Heart left ventricle (tissue), 16 donors: Measurements from ENCODE around the gene MRPL40. TPM values are rescaled to one million over a fixed set of nuclear protein-coding genes. Genes with fewer than 3 reads are reported as not detected.

ENCODE experiments used
- ATAC-seq, 4 donors: fragments of 200-7000 bp; cut with Tn5 transposase; one replicate each; pipeline ENCODE4 v1.9.1; 2020 to 2022; ENCODE audit warnings: moderate library complexity in 4 of 4, mild to moderate bottlenecking in 3 of 4, moderate number of reproducible peaks in 1 of 4
- DNase-seq, 5 donors: peaks; one replicate each; pipeline ENCODE4 v3.0.0-alpha.2; 2020
- H3K27ac ChIP-seq, 12 donors: fragments of 200-600 bp; sonication (generic) in 4 of 12; one replicate each; pipeline versions ENCODE4 v1.5.0 to v1.8.0; 2016 to 2022; ENCODE audit warnings: mild to moderate bottlenecking in 2 of 12
- H3K27me3 ChIP-seq, 9 donors: fragments of 200-600 bp; sonication (generic) in 2 of 9; one replicate each; pipeline versions ENCODE4 v1.5.1 to v1.8.0; 2016 to 2022; ENCODE audit warnings: mild to moderate bottlenecking in 3 of 9
- H3K36me3 ChIP-seq, 9 donors: fragments of 200-600 bp; sonication (generic) in 2 of 9; one replicate each; pipeline versions ENCODE4 v1.5.0 to v1.8.0; 2018 to 2022; ENCODE audit warnings: mild to moderate bottlenecking in 2 of 9
- H3K4me1 ChIP-seq, 12 donors: fragments of 200-600 bp; sonication (generic) in 4 of 12; one replicate each; pipeline versions ENCODE4 v1.5.0 to v1.8.0; 2016 to 2022; ENCODE audit warnings: mild to moderate bottlenecking in 3 of 12
- H3K4me3 ChIP-seq, 12 donors: fragments of 200-600 bp; sonication (generic) in 4 of 12; one replicate each; pipeline versions ENCODE4 v1.5.0 to v1.8.0; 2017 to 2022; ENCODE audit warnings: mild to moderate bottlenecking in 9 of 12, moderate library complexity in 4 of 12
- H3K9me3 ChIP-seq, 12 donors: fragments of 200-600 bp; sonication (generic) in 4 of 12; one replicate each; pipeline versions ENCODE4 v1.5.0 to v1.8.0; 2016 to 2022; ENCODE audit warnings: mild to moderate bottlenecking in 1 of 12
- CTCF ChIP-seq, 12 donors: fragments of 200-600 bp; sonication (generic) in 4 of 12; IDR thresholded peaks; one replicate each; pipeline versions ENCODE4 v1.5.0 to v1.8.0; 2018 to 2022; ENCODE audit warnings: antibody characterized with exemption in 12 of 12, mild to moderate bottlenecking in 5 of 12
- POLR2A ChIP-seq, 2 donors: fragments of 450-650 bp; IDR thresholded peaks; one replicate each; pipeline ENCODE4 v1.6.1; 2017; ENCODE audit warnings: antibody characterized with exemption in 2 of 2, mild to moderate bottlenecking in 2 of 2, moderate library complexity in 2 of 2
- WGBS, 4 donors: extraction: QIAGEN DNeasy Blood & Tissue Kit in 2 of 4; methylation state at CpG; one replicate each; pipeline versions ENCODE4 v1.1.5 to v1.1.7; 2013 to 2018; 5-methylcytosine and 5-hydroxymethylcytosine counted together
- intact Hi-C, 10 donors: fragments of 100-400 bp; cut with DNase I; formaldehyde crosslinking; loops; one replicate each; pipeline versions ENCODE4 v1.11.1 to v1.14.2; 2022
- polyA plus RNA-seq, 2 donors: library from polyadenylated mRNA; stranded (reverse); fragments of 200-250 nt; gene quantifications; one replicate each; pipeline ENCODE4 v1.2.3, GENCODE V29; 2013
- total RNA-seq, 9 donors: library from RNA; depleted of rRNA in 2 of 9; stranded (reverse); fragments of >200 nt in 2 of 9; fragmentation: NEBNext Ultra II Directional in 3 of 9; extraction: Animal tissue kit (Norgen Biotek cat#: 25700) in 3 of 9; gene quantifications; one replicate each; pipeline versions ENCODE4 v1.1.0 to v1.2.4, GENCODE V29; 2016 to 2023
- donor health status: ischemic (EF 13 %, LVEDD 7.1; RV severe dilation, severe dysfunction).
- donor health status: healthy with polysubstance abuse.
- donor health status: DM: no; HTN: yes; CAD: no.
- donor health status: DM: no; HTN: no; CAD: no.
- donor health status: ischemic (EF 25% LVEDD 6.9; RV normal size, moderate dysfunction).
- donor health status: ischemic (EF 25% LVEDD 5.7; RV mildly dilated, moderate dysfunction).
- donor health status: healthy.
- donor health status: DM: yes; HTN: yes; CAD: no.
- donor health status: ischemic (EF 35%, LVEDD 5.7; RV mildly dilated, moderate dysfunction).
- donor health status: nonischemic (EF 11% LVEDD 7.7; RV severe dilation, severe dysfunction).
- donor health status: DM: yes; HTN: yes; CAD: no.
- donor health status: PGD.
- donor health status: ischemic (EF 29% LVEDD 5.4; RV normal size, mild dysfunction).
- donor health status: nonischemic (EF 23%, LVEDD 6.1; RV moderate dilation, normal function).

Gene MRPL40
- total and polyA plus RNA-seq, 11 donors = 39.9 to 119 (median 54.2) TPM

- no peaks in the 10 kb centered on the region for H3K9me3 ChIP-seq
- intact Hi-C loops = loop anchor here in 2 of 10 donors (2.0 to 5.0 kb wide), 2 partner anchors 48 to 51 kb away; no protein-coding TSS in a partner anchor
- TF ChIP-seq CTCF (IDR thresholded peaks at IDR 0.05) (no peak), POLR2A (IDR thresholded peaks at IDR 0.05) (no peak)
- H3K27me3 ChIP-seq = no peaks in the 10 kb centered on the region
- H3K27ac ChIP-seq = no peak overlapping the region
- peaks cover 0 to 91% (median 74%) of the 10 kb centered on the region in 9 donors for H3K36me3 ChIP-seq
- H3K4me1 ChIP-seq = peaks cover 0 to 5% (median 0%) of the 10 kb centered on the region in 12 donors
- WGBS, 4 donors = 95 to 97% (median 96%) methylated on average over 6 of the region's 6 CpGs
- no peak overlapping the region for H3K4me3 ChIP-seq
- ATAC-seq (no peak), DNase-seq (no peak)
Measured at GRCh38 chr22:19400881-19401280, 31.5 kb upstream of the MRPL40 start.

GRCh38 chr22:19401483-19401882 is 30.9 kb upstream of the MRPL40 start:
- intact Hi-C loops = loop anchor here in 2 of 10 donors (2.0 to 5.0 kb wide), 2 partner anchors 49 to 51 kb away; no protein-coding TSS in a partner anchor
- ATAC-seq (no peak), DNase-seq (no peak)
- H3K27me3 ChIP-seq = no peaks in the 10 kb centered on the region
- H3K9me3 ChIP-seq = no peaks in the 10 kb centered on the region
- peaks cover 0 to 91% (median 74%) of the 10 kb centered on the region in 9 donors for H3K36me3 ChIP-seq
- 94 to 96% (median 96%) methylated on average over 4 of the region's 4 CpGs for WGBS, 4 donors
- H3K4me1 ChIP-seq = peaks cover 0 to 7% (median 1%) of the 10 kb centered on the region in 12 donors
- no peak overlapping the region for H3K4me3 ChIP-seq
- TF ChIP-seq POLR2A (IDR thresholded peaks at IDR 0.05) = no peak
- no peak for TF ChIP-seq CTCF (IDR thresholded peaks at IDR 0.05)
- no peak overlapping the region for H3K27ac ChIP-seq

- no peak overlapping the region for H3K27ac ChIP-seq
- H3K27me3 ChIP-seq = no peaks in the 10 kb centered on the region
- no peak for ATAC-seq
- intact Hi-C loops = loop anchor here in 1 of 10 donors (5.0 kb wide), 1 partner anchor 50 kb away; no protein-coding TSS in a partner anchor
- peaks cover 0 to 91% (median 74%) of the 10 kb centered on the region in 9 donors for H3K36me3 ChIP-seq
- peaks cover 0 to 14% (median 3%) of the 10 kb centered on the region in 12 donors for H3K4me1 ChIP-seq
- TF ChIP-seq POLR2A (IDR thresholded peaks at IDR 0.05) (no peak), CTCF (IDR thresholded peaks at IDR 0.05) (no peak)
- WGBS, 4 donors = 96 to 98% (median 98%) methylated on average over 4 of the region's 4 CpGs
- DNase-seq = no peak
- no peaks in the 10 kb centered on the region for H3K9me3 ChIP-seq
- no peak overlapping the region for H3K4me3 ChIP-seq
Measured at GRCh38 chr22:19402642-19403191, 29.6 kb upstream of the MRPL40 start.

GRCh38 chr22:19404676-19405075 is 27.7 kb upstream of the MRPL40 start:
- intact Hi-C loops = loop anchor here in 1 of 10 donors (5.0 kb wide), 1 partner anchor 48 kb away; no protein-coding TSS in a partner anchor

More at GRCh38 chr22:19404676-19405075, 27.7 kb upstream of the MRPL40 start:
- H3K36me3 ChIP-seq = peaks cover 0 to 92% (median 70%) of the 10 kb centered on the region in 9 donors
- no peak overlapping the region for H3K27ac ChIP-seq
- TF ChIP-seq CTCF (IDR thresholded peaks at IDR 0.05) (no peak), POLR2A (IDR thresholded peaks at IDR 0.05) (no peak)
- H3K9me3 ChIP-seq = no peaks in the 10 kb centered on the region
- ATAC-seq = no peak
- no peaks in the 10 kb centered on the region for H3K27me3 ChIP-seq
- no peak overlapping the region for H3K4me3 ChIP-seq
- WGBS, 4 donors = 77 to 87% (median 82%) methylated on average over 3 of the region's 3 CpGs
- DNase-seq = no peak
- peaks cover 0 to 21% (median 8%) of the 10 kb centered on the region in 12 donors for H3K4me1 ChIP-seq
